HCT116 (cell line): ENCODE measurements around the gene TYK2. TPM values are rescaled to one million over a fixed set of nuclear protein-coding genes. Genes with fewer than 3 reads are reported as not detected.
"Not testable (repeated sequence)": the region's sequence is repeated elsewhere in the genome, so short reads cannot be mapped to it uniquely, and the experiment has no call there.

Source experiments
- ATAC-seq: fragments of 200-7000 bp; cut with Tn5 transposase; 2 replicates; pipeline ENCODE4 v1.9.1; 2020; ENCODE audit warnings: mild to moderate bottlenecking, moderate library complexity
- BruUV-seq: library from RNA; stranded (reverse); fragments of 400-500 nt; replicated peaks from 2 replicates; lab custom pipeline; 2021; lab: Mats Ljungman, UMichigan
- CTCF ChIA-PET: fragments of 300-600 bp; sonication (Branson Sonifier 250); formaldehyde crosslinking; loops from one replicate; lab custom pipeline; 2021; ENCODE audit warnings: antibody characterized with exemption; lab: Charles Lee
- POLR2A ChIA-PET: fragments of 300-600, 350-600 bp; sonication (Branson Sonifier 250); formaldehyde crosslinking; loops from one replicate; lab custom pipeline; 2021; ENCODE audit warnings: antibody characterized with exemption; lab: Charles Lee
- RAD21 ChIA-PET, 2 experiments: fragments of 300-600 bp; sonication (Branson Sonifier 250); formaldehyde crosslinking; loops; one replicate each; lab custom pipeline; 2023; ENCODE audit warnings: low total read pairs in 2 of 2; ENCODE audit not compliant: uncharacterized antibody in 2 of 2, unreplicated experiment in 2 of 2, low non-redundant PET in 1 of 2; lab: Charles Lee
- DNase-seq: peaks from one replicate; pipeline ENCODE4 v3.0.0-alpha.2; 2010; ENCODE audit warnings: low read depth, low spot score
- H2AFZ ChIP-seq: fragments of 200-600 bp; shearing (Covaris generic), sonication (generic); 2 replicates; pipeline ENCODE4 v1.6.1; 2017; ENCODE audit warnings: low read depth, mixed run types, mixed read lengths, antibody characterized with exemption, low read length; ENCODE audit not compliant: poor library complexity, severe bottlenecking
- H3K27ac ChIP-seq: 2 replicates; pipeline ENCODE4 v1.5.1; 2012; ENCODE audit warnings: low read depth, low read length
- H3K27me3 ChIP-seq: fragments of 200-600 bp; sonication (generic); 2 replicates; pipeline ENCODE4 v1.6.1; 2016; ENCODE audit warnings: mixed run types, low read length, mixed read lengths; ENCODE audit not compliant: insufficient read depth
- H3K36me3 ChIP-seq, 2 experiments: fragments of 200-500 bp in 1 of 2; fragments of 200-600 bp in 1 of 2; sonication (Bioruptor generic) in 1 of 2; sonication (generic) in 1 of 2; 2 replicates each; pipeline versions ENCODE4 v1.5.1 to v1.6.1; 2014 to 2016; ENCODE audit warnings: low read length in 2 of 2, inconsistent platforms in 1 of 2, mixed read lengths in 1 of 2, mixed run types in 1 of 2; ENCODE audit not compliant: insufficient read depth in 2 of 2, control insufficient read depth in 1 of 2
- H3K4me1 ChIP-seq, 2 experiments: fragments of 200-600 bp in 1 of 2; sonication (generic) in 1 of 2; 2 replicates each; pipeline versions ENCODE4 v1.5.1 to v1.6.1; 2012 to 2017; ENCODE audit warnings: low read length in 2 of 2, inconsistent platforms in 1 of 2, mild to moderate bottlenecking in 1 of 2, mixed read lengths in 1 of 2, mixed run types in 1 of 2, moderate library complexity in 1 of 2; ENCODE audit not compliant: insufficient read depth in 2 of 2, control insufficient read depth in 1 of 2
- H3K4me2 ChIP-seq: fragments of 200-600 bp; sonication (generic); 2 replicates; pipeline ENCODE4 v1.6.1; 2017; ENCODE audit warnings: mixed run types, low read length, mixed read lengths
- H3K4me3 ChIP-seq, 2 experiments: fragments of 200-600 bp in 1 of 2; sonication (generic) in 1 of 2; replicated peaks in 1 of 2; 2 replicates each; pipeline ENCODE4 v1.5.1; 2011 to 2016; ENCODE audit warnings: low read length in 2 of 2, control low read depth in 1 of 2, low read depth in 1 of 2, mild to moderate bottlenecking in 1 of 2, mixed read lengths in 1 of 2, mixed run types in 1 of 2
- H3K79me2 ChIP-seq: fragments of 200-600 bp; sonication (generic); 2 replicates; pipeline ENCODE4 v1.6.1; 2017; ENCODE audit warnings: mild to moderate bottlenecking, mixed run types, low read length, moderate library complexity, mixed read lengths; ENCODE audit not compliant: insufficient read depth
- H3K9ac ChIP-seq: fragments of 200-600 bp; sonication (generic); 2 replicates; pipeline ENCODE4 v1.6.1; 2016; ENCODE audit warnings: low read length, mixed read lengths
- H3K9me2 ChIP-seq: fragments of 200-600 bp; sonication (generic), shearing (Covaris generic); 2 replicates; pipeline ENCODE4 v1.6.1; 2017; ENCODE audit warnings: mixed run types, mild to moderate bottlenecking, moderate library complexity; ENCODE audit not compliant: insufficient read depth
- H3K9me3 ChIP-seq, 2 experiments: fragments of 200-500 bp in 1 of 2; fragments of 200-600 bp in 1 of 2; sonication (Bioruptor generic) in 1 of 2; sonication (generic) in 1 of 2; 2 replicates each; pipeline ENCODE4 v1.6.1; 2014 to 2017; ENCODE audit warnings: low read length in 2 of 2, mixed read lengths in 2 of 2, inconsistent platforms in 1 of 2, low read depth in 1 of 2, mild to moderate bottlenecking in 1 of 2, mixed run types in 1 of 2, moderate library complexity in 1 of 2; ENCODE audit not compliant: control insufficient read depth in 1 of 2, insufficient read depth in 1 of 2
- H4K20me1 ChIP-seq: fragments of 200-600 bp; sonication (generic), shearing (Covaris generic); 2 replicates; pipeline ENCODE4 v1.6.1; 2017; ENCODE audit warnings: mixed run types, mild to moderate bottlenecking, moderate library complexity; ENCODE audit not compliant: insufficient read depth
- FOSL1 ChIP-seq: IDR thresholded peaks from 2 replicates; pipeline ENCODE4 v1.6.1; 2012; ENCODE audit warnings: low read depth
- intact Hi-C: fragments of 100-400 bp; cut with micrococcal nuclease; formaldehyde crosslinking; loops from 2 replicates; pipeline ENCODE4 v1.10.0; 2022
- total RNA-seq: library from RNA; stranded (reverse); gene quantifications from one replicate; pipeline ENCODE4 v1.2.1, GENCODE V29; 2021; ENCODE audit not compliant: unreplicated experiment
- TF ChIP-seq, protein P1 (sequence below), 3 experiments: fragments of 200-600 bp in 1 of 3; sonication (generic) in 1 of 3; IDR thresholded peaks in 2 of 3; conservative IDR thresholded peaks in 1 of 3; 2 replicates each; pipeline ENCODE4 v1.5.1; 2012 to 2017; ENCODE audit warnings: low read depth in 2 of 3, low read length in 2 of 3, antibody characterized with exemption in 1 of 3, borderline replicate concordance in 1 of 3, control low read depth in 1 of 3, mild to moderate bottlenecking in 1 of 3, mixed read lengths in 1 of 3, mixed run types in 1 of 3, moderate library complexity in 1 of 3; ENCODE audit not compliant: insufficient read depth in 1 of 3

The TYK2 gene
- total RNA-seq, 1 experiment from 2014 or later, result 110 TPM

DNA sequence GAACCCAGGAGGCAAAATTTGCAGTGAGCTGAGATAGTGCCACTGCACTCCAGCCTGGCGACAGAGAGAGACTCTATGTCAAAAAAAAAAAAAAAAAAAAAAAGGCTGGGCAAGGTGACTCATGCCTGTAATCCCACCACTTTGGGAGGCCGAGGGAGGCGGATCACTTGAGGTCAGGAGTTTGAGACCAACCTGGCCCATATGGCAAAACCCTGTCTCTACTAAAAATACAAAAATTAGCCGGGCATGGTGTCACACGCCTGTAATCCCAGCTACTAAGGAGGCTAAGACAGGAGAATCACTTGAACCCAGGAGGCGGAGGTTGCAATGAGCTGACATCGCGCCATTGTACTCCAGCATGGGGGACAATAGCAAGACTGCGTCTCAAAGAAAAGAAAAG lies 43.6 kb downstream of the TYK2 start:
- H3K9me2 ChIP-seq, ATAC-seq: not testable (repeated sequence)
- peaks cover 5 to 25% of the 10 kb centered on the region in 2 experiments; a peak in 3 of 4 replicates for H3K4me1 ChIP-seq

DNA sequence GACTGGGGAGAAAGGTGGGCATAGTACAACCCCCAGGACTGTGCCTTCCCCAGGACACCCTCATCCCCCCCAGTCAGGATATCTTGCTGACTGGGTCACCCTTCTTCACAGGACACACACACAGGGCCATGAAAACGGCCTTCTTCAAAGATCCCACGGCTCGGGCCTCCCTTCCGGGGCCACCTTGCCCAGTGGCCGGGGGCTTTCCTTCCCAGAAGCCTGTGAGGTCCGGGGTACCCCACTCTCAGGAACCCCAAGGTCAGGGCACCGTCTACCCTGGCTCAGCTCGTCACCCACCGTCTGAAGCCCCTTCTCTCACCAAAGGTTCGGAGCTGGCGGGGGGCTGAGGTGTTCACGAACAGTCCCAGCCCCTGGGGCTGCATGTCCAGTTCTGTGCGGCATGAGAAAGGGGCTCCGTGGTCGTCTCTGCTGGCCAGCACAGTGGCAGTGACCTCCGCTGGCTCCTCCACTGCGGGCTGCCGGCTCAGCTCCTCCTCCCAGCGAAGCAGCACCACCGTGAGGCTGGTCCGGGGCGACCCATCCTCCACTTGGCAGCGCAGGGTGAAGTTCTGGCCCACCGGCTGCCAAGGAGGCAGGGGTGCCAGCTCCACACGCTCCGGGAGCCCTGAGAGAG lies 44.9 kb downstream of the TYK2 start:
- ChIA-PET POLR2A (interaction anchor here (1.1 to 2.5 kb wide), 2 partner anchors 46 kb away, joined by 3 to 26 read pairs; partner anchors contain the start of gene ICAM5), CTCF (interaction anchor here (1.1 to 1.5 kb wide), 2 partner anchors 66 to 403 kb away, joined by 3 to 4 read pairs; no protein-coding TSS in a partner anchor), RAD21 (interaction anchor here (0.8 to 1.1 kb wide), 3 partner anchors 47 to 66 kb away, joined by 3 to 4 read pairs (median 3); no protein-coding TSS in a partner anchor)
- Histone ChIP-seq H3K36me3 (peaks cover 0 to 4% of the 10 kb centered on the region in 2 experiments; a peak in 1 of 4 replicates), H3K27ac (peak overlapping the region; percentile 7; the same call in 1 of the 2 replicates), H3K4me1 (peaks cover 6 to 28% of the 10 kb centered on the region in 2 experiments; a peak in 3 of 4 replicates), H3K27me3 (no peaks in the 10 kb centered on the region), H3K9ac (peak overlapping the region; percentile 75; the same call in 1 of the 2 replicates), H3K9me2 (no peaks in the 10 kb centered on the region), H2AFZ (no peak overlapping the region), H3K9me3 (no peaks in the 10 kb centered on the region), H4K20me1 (no peaks in the 10 kb centered on the region), H3K4me3 (peak overlapping the region; percentile 18 to 77), H3K4me2 (peak overlapping the region; percentile 100), H3K79me2 (peaks cover 30% of the 10 kb centered on the region)
- no peak for ATAC-seq
- no TSS peak for BruUV-seq
- TF ChIP-seq, protein P1, sequence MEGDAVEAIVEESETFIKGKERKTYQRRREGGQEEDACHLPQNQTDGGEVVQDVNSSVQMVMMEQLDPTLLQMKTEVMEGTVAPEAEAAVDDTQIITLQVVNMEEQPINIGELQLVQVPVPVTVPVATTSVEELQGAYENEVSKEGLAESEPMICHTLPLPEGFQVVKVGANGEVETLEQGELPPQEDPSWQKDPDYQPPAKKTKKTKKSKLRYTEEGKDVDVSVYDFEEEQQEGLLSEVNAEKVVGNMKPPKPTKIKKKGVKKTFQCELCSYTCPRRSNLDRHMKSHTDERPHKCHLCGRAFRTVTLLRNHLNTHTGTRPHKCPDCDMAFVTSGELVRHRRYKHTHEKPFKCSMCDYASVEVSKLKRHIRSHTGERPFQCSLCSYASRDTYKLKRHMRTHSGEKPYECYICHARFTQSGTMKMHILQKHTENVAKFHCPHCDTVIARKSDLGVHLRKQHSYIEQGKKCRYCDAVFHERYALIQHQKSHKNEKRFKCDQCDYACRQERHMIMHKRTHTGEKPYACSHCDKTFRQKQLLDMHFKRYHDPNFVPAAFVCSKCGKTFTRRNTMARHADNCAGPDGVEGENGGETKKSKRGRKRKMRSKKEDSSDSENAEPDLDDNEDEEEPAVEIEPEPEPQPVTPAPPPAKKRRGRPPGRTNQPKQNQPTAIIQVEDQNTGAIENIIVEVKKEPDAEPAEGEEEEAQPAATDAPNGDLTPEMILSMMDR (IDR thresholded peaks at IDR 0.05 in 2 of 3, conservative IDR thresholded peaks at IDR 0.05 in 1 of 3; ENCODE audit: borderline replicate concordance in 1 of 3, insufficient read depth in 1 of 3, low read depth in 2 of 3, low read length in 2 of 3), result no peak
- TF ChIP-seq FOSL1, result no peak
- intact Hi-C loops, result loop anchor here (2.0 kb wide), 1 partner anchor 45 kb away; the partner anchor contains the start of gene TYK2
- DNase-seq, result no peak

More for the DNA sequence above, 43.6 kb downstream of the TYK2 start:
- H3K27ac ChIP-seq, H3K36me3 ChIP-seq, H3K9me3 ChIP-seq, CTCF ChIA-PET, H3K9ac ChIP-seq, H4K20me1 ChIP-seq, RAD21 ChIA-PET, H3K4me2 ChIP-seq, intact Hi-C loops, DNase-seq, H2AFZ ChIP-seq, H3K4me3 ChIP-seq, BruUV-seq, H3K27me3 ChIP-seq: not testable (repeated sequence)
- POLR2A ChIA-PET, result interaction anchor here (1.1 kb wide), 1 partner anchor 48 kb away, joined by 3 read pairs; the partner anchor contains the start of gene ICAM5
- H3K79me2 ChIP-seq, result peaks cover 19% of the 10 kb centered on the region
